Measurements from ENCODE around the gene EXOC6B. TPM values are rescaled to one million over a fixed set of nuclear protein-coding genes. Genes with fewer than 3 reads are reported as not detected.

The EXOC6B gene
- total and polyA plus RNA-seq, 9 of the 15 experiments (the other 6 are each of a cell fraction or from before 2014, with no cell fraction given), result 0.28 to 4.2 (median 2.0) TPM

DNA sequence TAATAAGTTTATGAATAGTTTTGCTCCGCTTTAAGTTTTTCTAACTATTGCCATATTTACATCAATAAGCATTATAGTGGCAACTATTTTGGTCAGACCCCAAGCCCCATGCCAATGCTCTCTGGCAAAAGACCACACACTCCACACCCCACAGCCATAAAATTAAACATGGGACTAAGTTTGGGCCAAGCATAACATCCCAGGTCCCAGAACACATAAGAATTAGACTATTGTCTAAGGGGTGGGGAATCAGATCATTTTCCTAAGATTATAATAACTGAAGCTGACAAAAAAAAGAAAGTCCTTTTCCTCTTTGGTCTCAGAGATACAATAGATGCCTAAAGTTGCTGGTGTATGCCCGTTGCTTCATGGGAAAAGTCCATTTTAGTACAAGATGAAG is 46.3 kb downstream of the EXOC6B start:
- Histone ChIP-seq H3K79me2 (ENCODE audit: control insufficient read depth, insufficient read depth, low read length) (no peaks in the 10 kb centered on the region), H3K9me1 (ENCODE audit: control insufficient read depth, insufficient read depth, low read length) (no peaks in the 10 kb centered on the region), H3K9me3 (replicated peaks; ENCODE audit: control insufficient read depth, insufficient read depth, low read depth, low read length) (no peaks in the 10 kb centered on the region), H3K9ac (ENCODE audit: insufficient read depth in 1 of 2, low read depth in 2 of 2, low read length in 2 of 2) (no peak overlapping the region), H3K27ac (ENCODE audit: extremely low read depth, low read depth, low read length) (no peak overlapping the region), H3K36me3 (ENCODE audit: control insufficient read depth, insufficient read depth, low read length) (no peaks in the 10 kb centered on the region), H4K20me1 (replicated peaks; ENCODE audit: control insufficient read depth, insufficient read depth, low read length) (no peaks in the 10 kb centered on the region), H3K4me2 (ENCODE audit: insufficient read depth, low read length) (no peak overlapping the region), H3K4me1 (replicated peaks in 1 of 2; ENCODE audit: control insufficient read depth in 2 of 2, insufficient read depth in 2 of 2, low read length in 2 of 2) (no peaks in the 10 kb centered on the region; a peak in 1 of 5 replicates), H3K27me3 (ENCODE audit: control insufficient read depth in 2 of 2, insufficient read depth in 2 of 2, low read length in 2 of 2) (no peaks in the 10 kb centered on the region), H3K4me3 (no peak overlapping the region), H2AFZ (ENCODE audit: low read depth, low read length) (no peak overlapping the region)
- CTCF ChIA-PET (ENCODE audit: low intra/inter-chr PET ratio), result no interaction called here
- ATAC-seq, result no peak
- intact Hi-C loops (cut with micrococcal nuclease), result no loop called here
- in situ Hi-C loops (cut with MboI), result loop anchor here (5.0 kb wide), 1 partner anchor 63 kb away; no protein-coding TSS in a partner anchor
- BruUV-seq (replicated peaks), result no TSS peak
- POLR2A ChIA-PET, result interaction anchor here (0.6 kb wide), 1 partner anchor 55 kb away, joined by 3 read pairs; no protein-coding TSS in a partner anchor
- 0% methylated on average over 2 of the region's 2 CpGs for WGBS (ENCODE audit: insufficient coverage, low coverage, missing lambda C conversion rate)
- TF ChIP-seq SMARCA5 (IDR thresholded peaks at IDR 0.05) (no peak), OTX1 (CRISPR knock-in tag; IDR thresholded peaks at IDR 0.05) (no peak), SAP30 (IDR thresholded peaks at IDR 0.05; ENCODE audit: borderline replicate concordance, insufficient read depth, low read depth, low read length, poor library complexity, severe bottlenecking) (no peak), ZNF77 (CRISPR knock-in tag; IDR thresholded peaks at IDR 0.05) (no peak), CAMTA2 (CRISPR knock-in tag; conservative IDR thresholded peaks at IDR 0.05) (no peak), ZNF785 (CRISPR knock-in tag; IDR thresholded peaks at IDR 0.05) (no peak), ARID1B (IDR thresholded peaks at IDR 0.05) (no peak), ZNF212 (CRISPR knock-in tag; IDR thresholded peaks at IDR 0.05) (no peak), MYNN (IDR thresholded peaks at IDR 0.05) (no peak), MYNN (CRISPR knock-in tag; IDR thresholded peaks at IDR 0.05) (no peak), ZNF124 (CRISPR knock-in tag; IDR thresholded peaks at IDR 0.05) (no peak), ZNF12 (CRISPR knock-in tag; IDR thresholded peaks at IDR 0.05) (no peak), CCNT2 (IDR thresholded peaks at IDR 0.05; ENCODE audit: borderline replicate concordance, extremely low read depth, insufficient read length, low read depth, low read length) (no peak), CTBP1 (IDR thresholded peaks at IDR 0.05; ENCODE audit: borderline replicate concordance) (no peak), ATF7 (IDR thresholded peaks at IDR 0.05) (no peak), NFXL1 (CRISPR knock-in tag; IDR thresholded peaks at IDR 0.05) (no peak)
- TF ChIP-seq, protein P1, sequence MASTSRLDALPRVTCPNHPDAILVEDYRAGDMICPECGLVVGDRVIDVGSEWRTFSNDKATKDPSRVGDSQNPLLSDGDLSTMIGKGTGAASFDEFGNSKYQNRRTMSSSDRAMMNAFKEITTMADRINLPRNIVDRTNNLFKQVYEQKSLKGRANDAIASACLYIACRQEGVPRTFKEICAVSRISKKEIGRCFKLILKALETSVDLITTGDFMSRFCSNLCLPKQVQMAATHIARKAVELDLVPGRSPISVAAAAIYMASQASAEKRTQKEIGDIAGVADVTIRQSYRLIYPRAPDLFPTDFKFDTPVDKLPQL (IDR thresholded peaks at IDR 0.05; ENCODE audit: extremely low read depth, insufficient read length), result no peak
- TF ChIP-seq, protein P2, sequence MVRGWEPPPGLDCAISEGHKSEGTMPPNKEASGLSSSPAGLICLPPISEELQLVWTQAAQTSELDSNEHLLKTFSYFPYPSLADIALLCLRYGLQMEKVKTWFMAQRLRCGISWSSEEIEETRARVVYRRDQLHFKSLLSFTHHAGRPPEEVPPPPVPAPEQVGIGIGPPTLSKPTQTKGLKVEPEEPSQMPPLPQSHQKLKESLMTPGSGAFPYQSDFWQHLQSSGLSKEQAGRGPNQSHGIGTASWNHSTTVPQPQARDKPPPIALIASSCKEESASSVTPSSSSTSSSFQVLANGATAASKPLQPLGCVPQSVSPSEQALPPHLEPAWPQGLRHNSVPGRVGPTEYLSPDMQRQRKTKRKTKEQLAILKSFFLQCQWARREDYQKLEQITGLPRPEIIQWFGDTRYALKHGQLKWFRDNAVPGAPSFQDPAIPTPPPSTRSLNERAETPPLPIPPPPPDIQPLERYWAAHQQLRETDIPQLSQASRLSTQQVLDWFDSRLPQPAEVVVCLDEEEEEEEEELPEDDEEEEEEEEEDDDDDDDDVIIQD (CRISPR knock-in tag; IDR thresholded peaks at IDR 0.05), result no peak
- no peak for FAIRE-seq
- no peak for DNase-seq (ENCODE audit: extremely low read depth in 1 of 4, low spot score in 3 of 4)

Measured in K562 (cell line).